HEK293 (cell line): ENCODE measurements around the gene PRSS35.
A peak's percentile ranks its signal among the peaks of the same experiment; 100 is the strongest.

Experiments used
- HIC1 ChIP-seq: fragments of 450-650 bp; formaldehyde crosslinking; IDR thresholded peaks from 2 replicates; pipeline ENCODE4 v1.5.1; 2016; ENCODE audit warnings: missing biosample characterization, missing genetic modification characterization
- KLF8 ChIP-seq: fragments of 450-650 bp; formaldehyde crosslinking; IDR thresholded peaks from 2 replicates; pipeline ENCODE4 v1.5.1; 2016; ENCODE audit warnings: missing biosample characterization, missing genetic modification characterization
- PBX3 ChIP-seq: sonication (generic); formaldehyde crosslinking; IDR thresholded peaks from 2 replicates; pipeline ENCODE4 v1.8.1; 2022; ENCODE audit warnings: mild to moderate bottlenecking, moderate library complexity, missing genetic modification reagents
- TRIM28 ChIP-seq: IDR thresholded peaks from 2 replicates; pipeline ENCODE4 v1.6.1; 2011; ENCODE audit warnings: low read length, control low read depth, borderline replicate concordance
- YY2 ChIP-seq: fragments of 450-650 bp; formaldehyde crosslinking; IDR thresholded peaks from 2 replicates; pipeline ENCODE4 v1.5.1; 2016; ENCODE audit warnings: missing biosample characterization, missing genetic modification characterization
- ZBTB7A ChIP-seq: fragments of 450-650 bp; formaldehyde crosslinking; IDR thresholded peaks from 2 replicates; pipeline ENCODE4 v1.5.1; 2016; ENCODE audit warnings: low read depth, missing biosample characterization, missing genetic modification characterization
- ZNF112 ChIP-seq: fragments of 450-650 bp; formaldehyde crosslinking; IDR thresholded peaks from 2 replicates; pipeline ENCODE4 v1.5.0; 2017; ENCODE audit warnings: missing biosample characterization, missing genetic modification characterization
- ZNF140 ChIP-seq: fragments of 450-650 bp; formaldehyde crosslinking; IDR thresholded peaks from 2 replicates; pipeline ENCODE4 v1.5.1; 2016; ENCODE audit warnings: missing biosample characterization, missing genetic modification characterization
- ZNF239 ChIP-seq: fragments of 450-650 bp; formaldehyde crosslinking; IDR thresholded peaks from 2 replicates; pipeline ENCODE4 v1.5.1; 2016; ENCODE audit warnings: missing biosample characterization, missing genetic modification characterization
- ZNF335 ChIP-seq: fragments of 450-650 bp; formaldehyde crosslinking; conservative IDR thresholded peaks from 2 replicates; pipeline ENCODE4 v1.5.1; 2016; ENCODE audit warnings: missing biosample characterization, missing genetic modification characterization
- ZNF366 ChIP-seq: fragments of 450-650 bp; formaldehyde crosslinking; conservative IDR thresholded peaks from 2 replicates; pipeline ENCODE4 v1.5.1; 2016; ENCODE audit warnings: missing biosample characterization, missing genetic modification characterization
- ZNF37A ChIP-seq: fragments of 450-650 bp; IDR thresholded peaks from 2 replicates; pipeline ENCODE4 v1.5.1; 2018; ENCODE audit warnings: missing biosample characterization, missing genetic modification characterization
- ZNF610 ChIP-seq: fragments of 450-650 bp; formaldehyde crosslinking; IDR thresholded peaks from 2 replicates; pipeline ENCODE4 v1.5.1; 2016; ENCODE audit warnings: missing biosample characterization, missing genetic modification characterization, borderline replicate concordance
- ZNF660 ChIP-seq: fragments of 450-650 bp; IDR thresholded peaks from 2 replicates; pipeline ENCODE4 v1.5.1; 2018; ENCODE audit warnings: missing biosample characterization, mild to moderate bottlenecking, missing genetic modification characterization
- ZNF670 ChIP-seq: fragments of 450-650 bp; formaldehyde crosslinking; IDR thresholded peaks from 2 replicates; pipeline ENCODE4 v1.5.1; 2016; ENCODE audit warnings: missing biosample characterization, missing genetic modification characterization, low read depth
- ZNF76 ChIP-seq: fragments of 450-650 bp; formaldehyde crosslinking; IDR thresholded peaks from 2 replicates; pipeline ENCODE4; 2016; ENCODE audit warnings: low read depth, missing biosample characterization, missing genetic modification characterization, borderline replicate concordance
- ZNF843 ChIP-seq: fragments of 450-650 bp; formaldehyde crosslinking; IDR thresholded peaks from 2 replicates; pipeline ENCODE4 v1.5.1; 2016; ENCODE audit warnings: missing biosample characterization, missing genetic modification characterization
- ZSCAN18 ChIP-seq: fragments of 450-650 bp; formaldehyde crosslinking; IDR thresholded peaks from 2 replicates; pipeline ENCODE4 v1.5.1; 2016; ENCODE audit warnings: missing biosample characterization, missing genetic modification characterization
- ZSCAN23 ChIP-seq: fragments of 450-650 bp; formaldehyde crosslinking; IDR thresholded peaks from 2 replicates; pipeline ENCODE4 v1.5.1; 2016; ENCODE audit warnings: missing biosample characterization, missing genetic modification characterization
- ZXDB ChIP-seq: fragments of 450-650 bp; formaldehyde crosslinking; IDR thresholded peaks from 2 replicates; pipeline ENCODE4 v1.5.1; 2016; ENCODE audit warnings: missing biosample characterization, missing genetic modification characterization
- TF ChIP-seq, protein P1 (sequence below): fragments of 450-650 bp; formaldehyde crosslinking; IDR thresholded peaks from 2 replicates; pipeline ENCODE4 v1.5.1; 2017; ENCODE audit warnings: missing biosample characterization, missing genetic modification characterization

PRSS35 gene

DNA sequence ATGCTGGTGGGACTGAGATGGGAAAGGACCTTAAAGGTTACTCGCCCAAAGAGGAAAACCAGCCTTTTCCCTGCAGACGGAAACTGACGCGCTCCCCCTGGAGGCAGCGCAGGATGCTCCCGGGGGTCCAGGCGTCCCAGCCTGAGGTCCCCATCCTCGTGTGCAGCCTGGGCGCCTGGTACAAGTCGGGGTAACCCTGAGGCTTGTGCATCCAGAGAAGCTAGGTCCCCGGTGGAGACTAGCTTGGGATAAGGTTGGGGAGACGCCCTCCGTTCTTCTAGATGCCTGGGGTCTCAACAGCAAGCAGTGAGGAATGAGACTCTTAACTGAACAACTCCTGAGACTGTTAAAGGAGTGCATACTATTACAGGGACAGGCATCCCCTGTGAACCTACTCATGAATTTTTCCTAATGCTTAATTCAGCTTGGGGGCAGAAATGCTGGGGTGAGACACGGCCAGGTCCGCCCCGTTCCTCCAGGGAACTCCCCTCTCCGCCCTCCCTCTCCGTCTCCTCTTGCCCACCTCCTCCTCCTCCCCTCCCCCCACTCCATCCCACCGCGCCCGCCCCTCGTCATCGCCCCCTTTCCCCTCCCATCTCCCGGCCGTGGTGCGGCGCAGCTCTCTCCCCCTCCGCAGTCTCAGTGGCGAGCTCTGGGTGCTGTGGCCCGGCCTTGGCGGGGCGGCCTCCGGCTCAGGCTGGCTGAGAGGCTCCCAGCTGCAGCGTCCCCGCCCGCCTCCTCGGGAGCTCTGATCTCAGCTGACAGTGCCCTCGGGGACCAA is at the start of gene PRSS35 (continued):
- TF ChIP-seq ZNF76 (0 out of 2 replicates have a peak, but pooled peaks have one; percentile 26), ZSCAN23 (tag by site-specific recombination) (no peak), KLF8 (tag by site-specific recombination) (peak; percentile 64), ZXDB (peak; percentile 22; the same call in 1 of the 2 replicates), ZNF843 (tag by site-specific recombination) (0 out of 2 replicates have a peak, but pooled peaks have one; percentile 23), ZNF670 (tag by site-specific recombination) (no peak), ZSCAN18 (tag by site-specific recombination) (no peak), HIC1 (tag by site-specific recombination) (0 out of 2 replicates have a peak, but pooled peaks have one; percentile 20), ZNF610 (tag by site-specific recombination) (peak; percentile 41; the same call in 1 of the 2 replicates), ZNF112 (no peak), PBX3 (CRISPR knock-in tag) (0 out of 2 replicates have a peak, but pooled peaks have one; percentile 18), ZNF37A (tag by site-specific recombination) (no peak), ZNF335 (tag by site-specific recombination) (peak; percentile 98), YY2 (tag by site-specific recombination) (no peak), TRIM28 (no peak), ZNF366 (tag by site-specific recombination) (no peak; the same call in 1 of the 2 replicates), ZNF140 (tag by site-specific recombination) (no peak), ZBTB7A (tag by site-specific recombination) (no peak), ZNF660 (tag by site-specific recombination) (0 out of 2 replicates have a peak, but pooled peaks have one; percentile 60), ZNF239 (tag by site-specific recombination) (no peak)
- TF ChIP-seq, protein P1, sequence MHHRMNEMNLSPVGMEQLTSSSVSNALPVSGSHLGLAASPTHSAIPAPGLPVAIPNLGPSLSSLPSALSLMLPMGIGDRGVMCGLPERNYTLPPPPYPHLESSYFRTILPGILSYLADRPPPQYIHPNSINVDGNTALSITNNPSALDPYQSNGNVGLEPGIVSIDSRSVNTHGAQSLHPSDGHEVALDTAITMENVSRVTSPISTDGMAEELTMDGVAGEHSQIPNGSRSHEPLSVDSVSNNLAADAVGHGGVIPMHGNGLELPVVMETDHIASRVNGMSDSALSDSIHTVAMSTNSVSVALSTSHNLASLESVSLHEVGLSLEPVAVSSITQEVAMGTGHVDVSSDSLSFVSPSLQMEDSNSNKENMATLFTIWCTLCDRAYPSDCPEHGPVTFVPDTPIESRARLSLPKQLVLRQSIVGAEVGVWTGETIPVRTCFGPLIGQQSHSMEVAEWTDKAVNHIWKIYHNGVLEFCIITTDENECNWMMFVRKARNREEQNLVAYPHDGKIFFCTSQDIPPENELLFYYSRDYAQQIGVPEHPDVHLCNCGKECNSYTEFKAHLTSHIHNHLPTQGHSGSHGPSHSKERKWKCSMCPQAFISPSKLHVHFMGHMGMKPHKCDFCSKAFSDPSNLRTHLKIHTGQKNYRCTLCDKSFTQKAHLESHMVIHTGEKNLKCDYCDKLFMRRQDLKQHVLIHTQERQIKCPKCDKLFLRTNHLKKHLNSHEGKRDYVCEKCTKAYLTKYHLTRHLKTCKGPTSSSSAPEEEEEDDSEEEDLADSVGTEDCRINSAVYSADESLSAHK: no peak
